ENCODE results near the gene IRF6.

DNA sequence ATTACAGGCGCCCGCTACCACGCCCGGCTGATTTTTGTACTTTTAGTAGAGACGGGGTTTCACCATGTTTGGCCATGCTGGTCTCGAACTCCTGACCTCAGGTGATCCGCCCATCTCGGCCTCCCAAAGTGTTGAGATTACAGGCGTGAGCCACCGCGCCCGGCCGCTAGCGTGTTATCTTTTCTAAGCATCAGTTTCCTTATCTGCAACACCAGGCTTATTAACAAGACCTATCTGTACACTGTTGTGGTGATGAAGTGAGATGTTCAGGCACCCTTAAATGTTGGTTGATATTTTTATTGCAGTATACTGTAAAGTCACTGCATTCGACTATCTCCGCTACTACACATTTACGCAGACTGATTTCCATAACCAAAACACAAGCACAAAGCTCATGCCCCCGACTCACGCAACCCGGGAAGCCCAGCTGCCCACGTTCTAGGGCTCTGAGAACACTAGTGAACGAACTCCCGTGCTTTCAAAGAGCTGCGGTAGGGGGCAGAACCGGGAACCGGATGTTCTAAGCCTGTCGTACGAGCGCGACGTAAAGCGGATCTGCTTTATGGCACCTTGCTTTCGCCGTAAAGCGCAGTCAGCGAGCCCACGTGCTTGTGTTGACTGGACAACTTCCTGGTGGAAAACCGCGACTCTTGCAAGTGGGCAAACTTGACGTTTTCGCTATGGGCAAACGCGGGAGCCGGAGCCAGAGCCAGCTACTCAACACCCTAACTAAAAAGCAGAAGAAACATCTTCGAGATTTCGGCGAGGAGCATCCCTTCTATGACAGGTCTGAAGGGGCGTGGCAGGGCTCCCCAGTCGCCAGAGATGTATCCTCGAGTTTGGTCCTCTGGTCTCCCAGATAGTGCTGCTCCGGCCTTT is 21.7 kb upstream of the IRF6 start, which contains the start of gene UTP25:
- TF ChIP-seq ZFP3 (CRISPR knock-in tag; IDR thresholded peaks at IDR 0.05), result no peak
- TF ChIP-seq ZFP30 (CRISPR knock-in tag; IDR thresholded peaks at IDR 0.05), result no peak
- TF ChIP-seq CSRNP3 (CRISPR knock-in tag; IDR thresholded peaks at IDR 0.05), result no peak
- TF ChIP-seq PATZ1 (CRISPR knock-in tag; IDR thresholded peaks at IDR 0.05; ENCODE audit: borderline replicate concordance), result no peak
- no peak for TF ChIP-seq ZNF8 (CRISPR knock-in tag; IDR thresholded peaks at IDR 0.05)
- TF ChIP-seq OSR1 (CRISPR knock-in tag; IDR thresholded peaks at IDR 0.05), result no peak

Data from SK-N-SH treated with all-trans-retinoic acid at 6 μM for 48 hours (cell line).